ENCODE measurements around the gene DLG2. TPM values are rescaled to one million over a fixed set of nuclear protein-coding genes. Genes with fewer than 3 reads are reported as not detected.

The DLG2 gene
- total and polyA plus RNA-seq, 7 donors: 0.23 to 5.3 (median 3.4) TPM

DNA sequence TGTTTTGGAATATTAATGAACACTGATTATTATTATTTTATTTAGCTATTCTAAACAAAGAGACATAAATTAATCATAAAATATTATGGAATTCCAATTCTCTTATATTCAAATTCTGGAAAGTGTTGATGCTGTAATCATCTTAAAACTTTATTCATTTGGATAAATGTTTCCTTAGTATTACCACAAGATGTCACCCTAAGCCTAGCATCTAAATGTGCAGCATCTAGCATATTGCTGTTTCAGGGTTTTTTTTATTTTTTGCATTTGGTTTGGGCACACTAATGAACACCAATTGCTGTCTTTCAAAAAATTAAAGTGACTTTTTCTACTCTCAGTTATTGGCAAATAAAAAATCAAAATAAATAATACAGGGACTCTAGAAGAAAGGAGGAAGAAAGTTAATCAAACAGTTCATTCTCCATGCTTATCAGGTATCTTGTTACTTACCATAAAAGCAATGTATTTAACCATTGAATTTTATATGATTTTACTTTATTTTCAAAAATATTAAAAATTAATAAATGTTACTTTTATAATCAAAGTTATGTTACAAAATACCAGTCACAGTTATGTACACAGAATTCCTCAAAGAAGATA, 31.8 kb downstream of the DLG2 start:
- DNase-seq: no peak
- no peaks in the 10 kb centered on the region for H3K36me3 ChIP-seq (ENCODE audit: insufficient read depth in 1 of 2, low read depth in 1 of 2)
- H3K4me1 ChIP-seq: no peaks in the 10 kb centered on the region
- peak in 3 of 4 donors; percentile 53 to 85 (median 80) for ATAC-seq
- no peak overlapping the region for H3K4me3 ChIP-seq
- H3K27ac ChIP-seq: no peak overlapping the region
- no peaks in the 10 kb centered on the region for H3K9me3 ChIP-seq
- TF ChIP-seq, protein P1, sequence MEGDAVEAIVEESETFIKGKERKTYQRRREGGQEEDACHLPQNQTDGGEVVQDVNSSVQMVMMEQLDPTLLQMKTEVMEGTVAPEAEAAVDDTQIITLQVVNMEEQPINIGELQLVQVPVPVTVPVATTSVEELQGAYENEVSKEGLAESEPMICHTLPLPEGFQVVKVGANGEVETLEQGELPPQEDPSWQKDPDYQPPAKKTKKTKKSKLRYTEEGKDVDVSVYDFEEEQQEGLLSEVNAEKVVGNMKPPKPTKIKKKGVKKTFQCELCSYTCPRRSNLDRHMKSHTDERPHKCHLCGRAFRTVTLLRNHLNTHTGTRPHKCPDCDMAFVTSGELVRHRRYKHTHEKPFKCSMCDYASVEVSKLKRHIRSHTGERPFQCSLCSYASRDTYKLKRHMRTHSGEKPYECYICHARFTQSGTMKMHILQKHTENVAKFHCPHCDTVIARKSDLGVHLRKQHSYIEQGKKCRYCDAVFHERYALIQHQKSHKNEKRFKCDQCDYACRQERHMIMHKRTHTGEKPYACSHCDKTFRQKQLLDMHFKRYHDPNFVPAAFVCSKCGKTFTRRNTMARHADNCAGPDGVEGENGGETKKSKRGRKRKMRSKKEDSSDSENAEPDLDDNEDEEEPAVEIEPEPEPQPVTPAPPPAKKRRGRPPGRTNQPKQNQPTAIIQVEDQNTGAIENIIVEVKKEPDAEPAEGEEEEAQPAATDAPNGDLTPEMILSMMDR (IDR thresholded peaks at IDR 0.05): peak; percentile 74
- H3K27me3 ChIP-seq (ENCODE audit: insufficient read depth in 3 of 3, low read length in 2 of 3): no peaks in the 10 kb centered on the region
- intact Hi-C loops (cut with DNase I): loop anchor here (10.0 kb wide), 3 partner anchors 49 to 619 kb away; partner anchors contain the start of genes SYTL2 (in 1 of the 2) and TMEM126A (in 1 of the 2)

- H3K4me3 ChIP-seq: no peak overlapping the region
- no peaks in the 10 kb centered on the region for H3K4me1 ChIP-seq
- TF ChIP-seq, protein P1 (IDR thresholded peaks at IDR 0.05): peak; percentile 26
- no peak for DNase-seq
- intact Hi-C loops (cut with DNase I): loop anchor here (5.0 to 10.0 kb wide), 4 partner anchors 54 to 624 kb away; partner anchors contain the start of genes SYTL2 (in 1 of the 2) and TMEM126A (in 1 of the 2)
- H3K36me3 ChIP-seq (ENCODE audit: insufficient read depth in 1 of 2, low read depth in 1 of 2): no peaks in the 10 kb centered on the region
- 67 to 73% (median 71%) methylated on average over 4 of the region's 4 CpGs for WGBS, 3 donors
- no peaks in the 10 kb centered on the region for H3K27me3 ChIP-seq (ENCODE audit: insufficient read depth in 3 of 3, low read length in 2 of 3)
- H3K27ac ChIP-seq: no peak overlapping the region
- H3K9me3 ChIP-seq: no peaks in the 10 kb centered on the region
- peak; percentile 49 to 78 (median 53) for ATAC-seq
Measured at GRCh38 chr11:85590848-85591483, 36.2 kb downstream of the DLG2 start.

DNA sequence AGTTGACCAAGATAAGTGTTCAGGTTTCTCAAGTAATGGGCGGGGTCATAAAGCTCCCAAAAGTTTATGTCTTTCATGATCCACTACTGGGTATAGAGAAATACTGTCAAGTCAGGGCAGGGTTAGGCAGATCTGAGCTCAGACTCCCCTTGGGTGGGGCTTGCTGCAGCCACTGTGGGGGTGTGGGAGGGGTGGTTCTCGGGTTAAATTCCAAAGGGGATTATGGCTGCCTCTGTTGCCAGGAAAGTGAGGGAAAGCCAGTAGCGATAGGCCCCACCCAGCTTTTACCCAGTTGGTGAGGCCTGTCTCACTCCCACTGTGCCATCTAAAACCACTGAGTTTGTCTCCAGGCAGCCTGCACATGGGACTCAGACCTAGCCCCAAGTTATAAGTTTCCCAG, 37.8 kb downstream of the DLG2 start:
- no peaks in the 10 kb centered on the region for H3K36me3 ChIP-seq (ENCODE audit: insufficient read depth in 1 of 2, low read depth in 1 of 2)
- DNase-seq: no peak
- H3K27me3 ChIP-seq (ENCODE audit: insufficient read depth in 3 of 3, low read length in 2 of 3): no peaks in the 10 kb centered on the region
- ATAC-seq: no peak
- no peak overlapping the region for H3K4me3 ChIP-seq
- H3K4me1 ChIP-seq: no peaks in the 10 kb centered on the region
- no peaks in the 10 kb centered on the region for H3K9me3 ChIP-seq
- intact Hi-C loops (cut with DNase I): no loop called here
- no peak overlapping the region for H3K27ac ChIP-seq
- 64 to 85% (median 75%) methylated on average over 3 of the region's 3 CpGs for WGBS, 3 donors
- TF ChIP-seq, protein P1 (IDR thresholded peaks at IDR 0.05): no peak

DNA sequence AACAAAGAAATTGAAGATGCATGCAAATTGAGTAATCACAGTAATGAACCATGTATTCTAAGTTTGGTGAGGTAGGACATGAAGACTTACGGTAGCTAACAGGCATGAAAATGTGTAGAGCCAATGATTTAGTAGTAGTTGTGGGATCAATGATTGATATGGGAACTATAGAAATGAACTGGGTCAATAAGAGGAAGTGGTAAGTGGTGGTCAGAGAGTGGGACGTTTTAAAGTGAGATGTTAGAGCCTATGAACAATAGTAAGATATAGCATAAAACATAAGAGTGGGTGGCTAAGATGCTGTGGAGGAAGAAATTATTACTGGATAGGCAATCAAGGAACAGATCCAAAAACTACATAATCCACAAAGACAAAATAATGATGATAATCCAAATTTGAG, 45.0 kb downstream of the DLG2 start:
- no peaks in the 10 kb centered on the region for H3K27me3 ChIP-seq (ENCODE audit: insufficient read depth in 3 of 3, low read length in 2 of 3)
- H3K4me1 ChIP-seq: no peaks in the 10 kb centered on the region
- intact Hi-C loops (cut with DNase I): no loop called here
- DNase-seq (no peak), ATAC-seq (no peak)
- WGBS, 3 donors: 75 to 91% (median 80%) methylated on average over 2 of the region's 2 CpGs
- no peak overlapping the region for H3K27ac ChIP-seq
- peaks cover 5% of the 10 kb centered on the region for H3K9me3 ChIP-seq
- no peak overlapping the region for H3K4me3 ChIP-seq
- TF ChIP-seq, protein P1 (IDR thresholded peaks at IDR 0.05): no peak
- no peaks in the 10 kb centered on the region for H3K36me3 ChIP-seq (ENCODE audit: insufficient read depth in 1 of 2, low read depth in 1 of 2)
